Ovary (tissue), 9 donors: ENCODE data around the gene DNAAF8. TPM values are rescaled to one million over a fixed set of nuclear protein-coding genes. Genes with fewer than 3 reads are reported as not detected.
"Not testable (repeated sequence)": the region's sequence is repeated elsewhere in the genome, so short reads cannot be mapped to it uniquely, and the experiment has no call there.

Experiments used
- DNase-seq, 5 donors: peaks; one replicate each; pipeline ENCODE4 v3.0.0-alpha.2; 2019 to 2020
- H3K27ac ChIP-seq, 2 donors: fragments of 200-600 bp; one replicate each; pipeline versions ENCODE4 v1.5.1 to v1.8.0; 2019 to 2022
- H3K27me3 ChIP-seq: fragments of 200-600 bp; one replicate; pipeline ENCODE4 v1.8.0; 2022
- H3K36me3 ChIP-seq: fragments of 200-600 bp; sonication (generic); one replicate; pipeline ENCODE4 v1.5.1; 2019
- H3K4me1 ChIP-seq: one replicate; pipeline ENCODE4 v1.8.1; 2013; ENCODE audit warnings: mild to moderate bottlenecking, moderate library complexity; ENCODE audit not compliant: insufficient read depth
- H3K4me3 ChIP-seq: fragments of 200-600 bp; sonication (generic); one replicate; pipeline ENCODE4 v1.5.1; 2017
- H3K9me3 ChIP-seq, 2 donors: fragments of 200-600 bp in 1 of 2; sonication (generic) in 1 of 2; one replicate each; pipeline versions ENCODE4 v1.5.1 to v1.8.1; 2013 to 2019; ENCODE audit warnings: mild to moderate bottlenecking in 1 of 2, moderate library complexity in 1 of 2
- EP300 ChIP-seq: sonication (generic); formaldehyde crosslinking; IDR thresholded peaks from one replicate; pipeline ENCODE4 v1.6.1; 2017; ENCODE audit warnings: antibody characterized with exemption
- POLR2A ChIP-seq: fragments of 450-650 bp; IDR thresholded peaks from one replicate; pipeline ENCODE4 v1.6.1; 2017; ENCODE audit warnings: antibody characterized with exemption, mild to moderate bottlenecking, moderate library complexity
- WGBS, 3 donors: extraction: QIAGEN DNeasy Blood & Tissue Kit in 1 of 3; methylation state at CpG; one replicate each; pipeline versions ENCODE4 v1.1.5 to v1.1.7; 2013 to 2017; 5-methylcytosine and 5-hydroxymethylcytosine counted together
- intact Hi-C, 4 donors: fragments of 100-400 bp; cut with DNase I; formaldehyde crosslinking; loops; one replicate each; pipeline versions ENCODE4 v1.11.0 to v1.15.1; 2022 to 2023
- polyA plus RNA-seq, 2 donors: library from polyadenylated mRNA; stranded (reverse); fragments of 200-250 nt in 1 of 2; fragments of 350-450 nt in 1 of 2; fragmentation: Illumina TruSeq in 1 of 2; extraction: RNeasy Lipid Tissue Mini Kit (QIAGEN cat#74804) in 1 of 2; gene quantifications; one replicate each; pipeline ENCODE4 v1.2.3, GENCODE V29; 2013 to 2014
- total RNA-seq, 7 donors: library from RNA; depleted of rRNA in 2 of 7; stranded (reverse); fragments of >200 nt in 2 of 7; fragmentation: NEBNext Ultra II Directional in 3 of 7; extraction: Animal tissue kit (Norgen Biotek cat#: 25700) in 3 of 7; gene quantifications; one replicate each; pipeline versions ENCODE4 v1.1.0 to v1.2.4, GENCODE V29; 2016 to 2023
- TF ChIP-seq, protein P1 (sequence below), 3 donors: fragments of 450-650 bp in 2 of 3; fragments of 200-600 bp in 1 of 3; IDR thresholded peaks; one replicate each; pipeline versions ENCODE4 v1.5.1 to v1.8.0; 2016 to 2022; ENCODE audit warnings: antibody characterized with exemption in 3 of 3, mild to moderate bottlenecking in 1 of 3
- donor health status: DM: no; HTN: no; CAD: no; lungs with moderate emphysema.
- donor health status: DM: no; HTN: no; CAD: no.
- donor health status: Bipolar disorder and iron deficiency.
- donor health status: DM: yes; HTN: yes; CAD: no.
- donor health status: DM: no; HTN: no; CAD: no.
- donor health status: DM: yes; HTN: yes; CAD: no.

DNAAF8 gene
- total and polyA plus RNA-seq, 9 donors, result 0.35 to 9.1 (median 1.2) TPM

DNA sequence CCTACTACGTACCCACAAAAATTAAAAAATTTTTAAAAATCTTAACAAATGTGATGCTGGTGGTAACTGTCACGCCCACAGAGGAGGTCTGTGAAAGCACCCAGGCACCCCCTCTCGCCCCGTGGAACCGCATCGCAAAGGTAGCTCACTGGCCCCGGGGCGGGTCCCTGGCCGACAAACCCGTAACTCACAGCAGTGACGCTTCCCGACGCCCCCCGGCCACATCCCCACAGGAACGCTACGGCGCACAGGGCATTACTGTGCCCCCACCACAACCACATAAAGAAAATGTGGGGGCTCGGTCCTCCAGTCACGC lies 632 bp upstream of the DNAAF8 start:
- Histone ChIP-seq H3K27ac (peak overlapping the region in 1 of 2 donors; percentile 65), H3K4me1 (peaks cover 2% of the 10 kb centered on the region), H3K36me3 (no peaks in the 10 kb centered on the region), H3K9me3 (no peaks in the 10 kb centered on the region), H3K27me3 (no peaks in the 10 kb centered on the region), H3K4me3 (peak overlapping the region; percentile 98)
- no peak for DNase-seq
- intact Hi-C loops, result loop anchor here in 1 of 4 donors (5.0 kb wide), 1 partner anchor 41 kb away; the partner anchor contains the start of gene NUDT16L1
- 0 to 1% (median 1%) methylated on average over 17 to 19 of the region's 19 CpGs for WGBS, 3 donors
- TF ChIP-seq EP300 (no peak), POLR2A (no peak)
- TF ChIP-seq, protein P1, sequence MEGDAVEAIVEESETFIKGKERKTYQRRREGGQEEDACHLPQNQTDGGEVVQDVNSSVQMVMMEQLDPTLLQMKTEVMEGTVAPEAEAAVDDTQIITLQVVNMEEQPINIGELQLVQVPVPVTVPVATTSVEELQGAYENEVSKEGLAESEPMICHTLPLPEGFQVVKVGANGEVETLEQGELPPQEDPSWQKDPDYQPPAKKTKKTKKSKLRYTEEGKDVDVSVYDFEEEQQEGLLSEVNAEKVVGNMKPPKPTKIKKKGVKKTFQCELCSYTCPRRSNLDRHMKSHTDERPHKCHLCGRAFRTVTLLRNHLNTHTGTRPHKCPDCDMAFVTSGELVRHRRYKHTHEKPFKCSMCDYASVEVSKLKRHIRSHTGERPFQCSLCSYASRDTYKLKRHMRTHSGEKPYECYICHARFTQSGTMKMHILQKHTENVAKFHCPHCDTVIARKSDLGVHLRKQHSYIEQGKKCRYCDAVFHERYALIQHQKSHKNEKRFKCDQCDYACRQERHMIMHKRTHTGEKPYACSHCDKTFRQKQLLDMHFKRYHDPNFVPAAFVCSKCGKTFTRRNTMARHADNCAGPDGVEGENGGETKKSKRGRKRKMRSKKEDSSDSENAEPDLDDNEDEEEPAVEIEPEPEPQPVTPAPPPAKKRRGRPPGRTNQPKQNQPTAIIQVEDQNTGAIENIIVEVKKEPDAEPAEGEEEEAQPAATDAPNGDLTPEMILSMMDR (IDR thresholded peaks at IDR 0.05), result no peak

DNA sequence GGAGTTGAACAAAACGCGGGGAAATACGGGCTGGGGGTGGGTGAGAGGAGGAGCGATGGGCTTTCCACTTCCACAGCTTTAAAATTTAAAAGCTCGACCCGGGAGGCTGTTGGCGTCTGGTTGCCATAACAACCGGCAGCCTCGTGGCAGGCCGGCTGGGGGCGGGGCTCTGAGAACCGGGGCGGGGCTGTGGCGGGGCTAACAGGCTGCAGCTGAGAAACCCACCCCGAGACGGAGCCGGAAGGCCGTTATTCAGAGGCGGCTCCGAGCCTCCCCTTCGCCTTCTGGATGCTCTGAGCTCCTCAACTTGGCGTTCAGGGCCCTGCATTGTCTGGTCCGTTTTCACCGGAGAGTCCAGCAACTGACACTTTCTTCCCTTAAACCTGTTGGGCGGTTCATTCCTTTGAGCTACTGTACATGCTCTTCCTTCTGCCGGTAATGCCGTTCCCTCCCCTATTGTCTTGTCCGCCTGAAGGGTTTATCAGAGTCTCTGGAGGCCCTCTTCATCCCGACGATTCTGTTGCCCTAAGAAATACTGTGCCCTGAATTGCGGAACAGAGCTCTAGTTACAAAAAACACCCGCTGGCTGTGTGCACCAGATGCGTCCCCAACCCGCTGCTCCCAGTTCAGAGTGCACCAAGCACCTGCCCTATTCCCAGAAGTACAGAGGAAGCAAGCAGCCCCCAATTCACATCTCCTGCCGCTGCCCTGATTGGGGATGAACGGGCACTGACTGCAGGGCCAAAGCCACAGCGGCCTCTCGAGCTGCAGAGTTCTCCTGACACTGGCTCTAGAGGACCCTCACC lies 596 bp downstream of the DNAAF8 start:
- 6 to 8% (median 7%) methylated on average over 37 to 38 of the region's 38 CpGs for WGBS, 3 donors
- peaks cover 2% of the 10 kb centered on the region for H3K4me1 ChIP-seq
- peak; percentile 88 to 93 (median 89) for DNase-seq
- H3K9me3 ChIP-seq, result no peaks in the 10 kb centered on the region
- intact Hi-C loops, result loop anchor here in 1 of 4 donors (5.0 kb wide), 1 partner anchor 43 kb away; the partner anchor contains the start of gene NUDT16L1
- H3K36me3 ChIP-seq, result no peaks in the 10 kb centered on the region
- TF ChIP-seq EP300 (no peak), POLR2A (peak; percentile 7)
- TF ChIP-seq, protein P1 (IDR thresholded peaks at IDR 0.05), result no peak
- H3K27ac ChIP-seq, result peak overlapping the region in 1 of 2 donors; percentile 65
- no peaks in the 10 kb centered on the region for H3K27me3 ChIP-seq
- peak overlapping the region; percentile 98 for H3K4me3 ChIP-seq

DNA sequence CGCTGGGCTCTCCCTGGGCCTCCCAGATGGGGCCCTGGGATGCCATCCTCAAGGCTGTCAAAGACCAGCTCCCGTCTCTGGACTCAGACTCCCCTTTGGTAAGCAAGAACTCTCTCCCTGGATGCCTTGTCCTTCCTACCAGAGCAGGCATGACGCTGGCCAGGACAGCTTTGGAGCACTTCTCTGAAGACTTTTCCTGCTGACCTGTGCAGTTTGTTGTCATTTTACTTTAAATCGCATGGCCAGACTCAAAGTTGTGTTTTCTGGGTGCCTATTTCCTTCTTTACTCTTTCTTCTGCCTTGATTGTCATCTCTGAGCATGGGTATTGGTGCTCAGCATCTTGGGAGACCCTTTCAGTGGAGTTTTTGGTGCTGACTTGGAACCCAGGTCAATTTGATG lies 2.2 kb downstream of the DNAAF8 start:
- TF ChIP-seq, protein P1 (IDR thresholded peaks at IDR 0.05), result no peak
- TF ChIP-seq EP300 (no peak), POLR2A (no peak)
- 75 to 81% (median 78%) methylated on average over 4 of the region's 4 CpGs for WGBS, 3 donors
- DNase-seq, result no peak
- Histone ChIP-seq H3K4me1 (peaks cover 2% of the 10 kb centered on the region), H3K27ac (no peak overlapping the region), H3K36me3 (no peaks in the 10 kb centered on the region), H3K4me3 (no peak overlapping the region), H3K27me3 (no peaks in the 10 kb centered on the region), H3K9me3 (no peaks in the 10 kb centered on the region)
- intact Hi-C loops, result no loop called here

DNA sequence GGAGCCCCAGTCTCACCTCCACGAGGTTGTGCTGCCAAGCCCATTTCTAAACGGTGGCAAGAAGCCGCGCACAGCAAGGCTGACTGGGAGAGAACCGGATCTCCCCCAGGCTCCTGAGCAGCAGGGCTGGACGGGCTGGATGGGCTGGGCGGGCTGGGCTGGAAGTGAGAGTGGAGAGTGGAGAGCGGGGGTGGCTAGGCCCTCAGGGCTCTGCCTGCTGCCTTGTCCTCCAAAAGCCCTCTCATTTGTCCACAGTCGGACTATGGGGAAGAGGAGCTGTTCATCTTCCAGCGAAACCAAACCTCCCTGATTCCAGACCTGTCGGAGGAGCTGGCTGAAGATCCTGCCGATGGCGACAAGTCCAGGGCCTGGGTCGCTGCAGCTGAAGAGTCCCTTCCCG lies 3.2 kb downstream of the DNAAF8 start:
- Histone ChIP-seq H3K9me3 (no peaks in the 10 kb centered on the region), H3K27ac (no peak overlapping the region), H3K4me3 (no peak overlapping the region), H3K36me3 (no peaks in the 10 kb centered on the region), H3K4me1 (peaks cover 2% of the 10 kb centered on the region), H3K27me3 (no peaks in the 10 kb centered on the region)
- TF ChIP-seq, protein P1 (IDR thresholded peaks at IDR 0.05), result no peak
- TF ChIP-seq POLR2A, result no peak
- no peak for TF ChIP-seq EP300
- 68 to 70% (median 69%) methylated on average over 15 of the region's 15 CpGs for WGBS, 3 donors
- intact Hi-C loops, result no loop called here
- DNase-seq, result no peak

DNA sequence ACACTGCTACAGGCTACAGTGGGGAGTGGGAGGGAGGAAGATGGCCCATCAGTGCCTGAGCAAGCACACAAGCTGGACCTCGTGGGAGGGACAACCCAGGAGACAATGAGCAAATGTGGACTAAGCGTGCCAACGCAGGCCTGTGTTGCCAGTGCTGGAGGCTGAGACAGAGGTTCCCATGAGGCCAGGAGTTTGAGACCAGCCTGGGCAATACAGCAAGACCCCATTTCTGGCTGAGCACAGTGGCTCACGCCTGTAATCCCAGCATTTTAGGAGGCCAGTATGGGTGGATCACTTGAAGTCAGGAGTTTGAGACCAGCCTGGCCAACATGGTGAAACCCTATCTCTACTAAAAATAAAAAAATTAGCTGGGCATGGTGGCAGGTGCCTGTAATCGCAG lies 4.0 kb downstream of the DNAAF8 start:
- DNase-seq, H3K27ac ChIP-seq, H3K27me3 ChIP-seq, H3K4me3 ChIP-seq, H3K36me3 ChIP-seq, H3K9me3 ChIP-seq, intact Hi-C loops, H3K4me1 ChIP-seq: not testable (repeated sequence)
- WGBS, 3 donors, result 63 to 68% (median 67%) methylated on average over 5 of the region's 5 CpGs
